HCEC 1CT (cell line): ENCODE results near the gene ATP6V0D1.
A peak's percentile ranks its signal among the peaks of the same experiment; 100 is the strongest.

Experiments used
- DNase-seq: peaks from one replicate; pipeline ENCODE4 v3.0.0-alpha.2; 2017

Gene ATP6V0D1

GRCh38 chr16:67460961-67461360, 20.0 kb downstream of the ATP6V0D1 start:
- DNase-seq = no peak

GRCh38 chr16:67460168-67460567, 20.8 kb downstream of the ATP6V0D1 start:
- DNase-seq = no peak

GRCh38 chr16:67459861-67460150, 21.2 kb downstream of the ATP6V0D1 start:
- no peak for DNase-seq

DNA sequence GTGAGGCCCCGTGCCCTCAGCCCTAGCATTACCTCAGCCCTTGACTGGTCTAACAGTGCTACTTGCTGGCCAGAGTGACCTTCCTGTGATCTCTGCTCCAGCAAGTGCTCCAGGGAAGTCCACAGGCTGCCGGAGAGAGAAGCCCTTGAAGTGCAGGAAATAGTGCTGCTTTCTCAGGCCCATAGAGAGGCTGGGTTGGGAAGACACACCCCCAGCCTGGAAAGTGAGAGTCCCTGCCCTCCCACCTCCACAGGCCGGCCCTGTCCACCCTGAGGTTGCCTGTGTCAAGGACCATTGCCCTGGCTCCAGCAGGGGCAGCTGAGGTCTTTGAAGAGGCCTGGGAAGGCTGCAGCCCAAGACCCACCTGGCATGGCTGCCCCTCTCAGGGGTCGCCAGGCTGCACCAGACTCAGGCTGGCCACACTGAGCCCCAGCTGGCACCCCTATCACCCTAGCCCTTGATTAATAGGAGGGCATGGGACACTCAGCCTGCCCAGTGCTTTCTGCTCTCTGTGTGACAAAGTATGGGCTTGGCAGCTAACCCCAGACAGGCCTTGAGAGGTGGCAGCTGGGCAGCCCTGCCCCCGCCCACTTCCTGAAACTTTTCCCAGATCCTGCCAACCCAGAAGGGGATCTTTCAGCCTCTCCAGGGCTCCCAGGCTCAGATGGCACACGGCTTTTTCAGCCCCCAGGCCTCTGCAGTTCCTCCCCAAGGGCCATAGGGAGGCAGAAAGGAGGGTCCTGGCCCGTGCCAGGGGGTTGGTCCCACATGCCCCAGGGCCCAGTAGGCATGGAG, 21.7 kb downstream of the ATP6V0D1 start:
- no peak for DNase-seq

DNA sequence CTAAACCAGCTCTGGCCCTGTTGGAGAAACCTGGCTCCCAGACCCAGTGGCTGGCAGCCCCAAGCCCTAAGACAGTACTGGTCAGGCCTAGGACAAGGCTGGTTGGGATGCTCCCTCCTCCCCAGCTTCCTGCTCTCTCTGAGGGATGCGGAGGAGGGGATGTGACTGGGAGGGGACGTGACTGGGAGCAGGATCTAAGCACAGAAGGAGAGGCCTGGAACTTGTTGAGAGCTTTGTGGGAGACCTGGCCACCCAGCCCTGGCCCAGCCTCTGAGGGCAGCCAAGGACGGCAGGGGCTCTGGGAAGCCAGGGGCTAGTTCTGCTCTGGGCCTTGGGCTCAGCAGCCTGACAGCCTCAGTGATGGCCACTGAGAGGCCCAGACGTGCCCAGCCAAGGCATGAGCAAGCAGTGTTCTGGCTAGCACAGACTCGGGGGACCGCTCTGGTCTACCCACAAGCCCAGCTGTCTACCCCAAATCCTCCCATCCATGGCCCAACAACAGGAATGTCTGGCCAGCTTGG, 22.8 kb downstream of the ATP6V0D1 start:
- no peak for DNase-seq

GRCh38 chr16:67457611-67458010, 23.3 kb downstream of the ATP6V0D1 start:
- no peak for DNase-seq

- DNase-seq = peak; percentile 29
Measured at GRCh38 chr16:67456391-67457081, 24.4 kb downstream of the ATP6V0D1 start.

DNA sequence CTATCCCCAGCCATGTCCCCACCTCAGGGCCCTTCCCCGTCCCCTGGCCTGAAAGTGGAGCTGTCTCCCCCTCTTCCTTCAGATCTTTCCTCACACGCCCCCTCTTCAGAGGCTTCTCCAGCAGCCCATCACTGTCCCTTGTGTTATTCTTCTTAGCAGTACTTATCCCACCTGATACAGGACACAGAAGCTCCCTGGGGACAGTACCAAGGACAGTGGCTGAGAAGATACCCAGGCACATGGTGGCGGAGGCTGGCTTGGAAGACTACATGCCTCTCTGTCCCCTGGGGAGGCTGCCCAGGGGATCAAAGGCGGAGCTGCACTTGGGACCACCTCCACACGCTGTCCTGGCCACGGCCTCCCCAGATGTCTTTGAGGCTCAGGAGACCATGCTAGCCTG, 26.1 kb downstream of the ATP6V0D1 start:
- no peak for DNase-seq

GRCh38 chr16:67454104-67454503, 26.9 kb downstream of the ATP6V0D1 start:
- no peak for DNase-seq

DNA sequence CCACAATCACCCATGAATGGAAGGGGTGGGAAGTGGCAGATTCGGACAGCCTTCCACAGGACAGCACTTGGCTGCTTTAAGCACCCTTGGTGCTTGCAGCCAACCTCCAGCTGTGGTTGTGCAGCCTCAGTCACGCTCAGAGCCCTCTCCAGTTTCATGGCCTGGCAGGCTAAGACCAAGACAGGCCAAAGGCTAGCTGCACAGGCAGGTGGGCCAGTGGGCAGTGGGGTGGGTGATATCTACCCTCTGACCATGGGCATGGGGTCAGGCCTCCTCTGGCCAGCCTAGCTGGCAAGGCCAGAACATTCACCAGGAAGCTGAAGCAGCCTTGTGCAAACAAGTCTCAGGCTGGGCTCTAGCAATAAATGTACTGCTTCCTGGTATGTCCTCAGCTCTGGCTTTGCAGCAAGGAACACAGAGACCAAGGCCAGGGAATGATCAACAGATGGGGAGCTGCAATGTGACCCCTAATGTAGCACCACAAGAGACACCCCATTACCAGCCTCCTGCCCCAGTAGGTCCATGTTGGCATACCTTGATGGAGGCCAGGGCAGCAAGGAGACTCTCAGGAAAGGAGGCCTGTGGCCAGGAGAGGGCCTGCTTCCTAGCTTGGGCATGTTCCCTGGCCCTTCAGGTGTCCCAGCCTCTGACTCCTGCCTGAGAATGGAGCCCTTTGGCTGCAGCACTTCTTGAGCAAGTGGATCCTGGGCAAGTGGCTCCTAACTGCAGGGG, 29.1 kb downstream of the ATP6V0D1 start:
- no peak for DNase-seq

GRCh38 chr16:67451061-67451703, 29.8 kb downstream of the ATP6V0D1 start:
- no peak for DNase-seq

DNA sequence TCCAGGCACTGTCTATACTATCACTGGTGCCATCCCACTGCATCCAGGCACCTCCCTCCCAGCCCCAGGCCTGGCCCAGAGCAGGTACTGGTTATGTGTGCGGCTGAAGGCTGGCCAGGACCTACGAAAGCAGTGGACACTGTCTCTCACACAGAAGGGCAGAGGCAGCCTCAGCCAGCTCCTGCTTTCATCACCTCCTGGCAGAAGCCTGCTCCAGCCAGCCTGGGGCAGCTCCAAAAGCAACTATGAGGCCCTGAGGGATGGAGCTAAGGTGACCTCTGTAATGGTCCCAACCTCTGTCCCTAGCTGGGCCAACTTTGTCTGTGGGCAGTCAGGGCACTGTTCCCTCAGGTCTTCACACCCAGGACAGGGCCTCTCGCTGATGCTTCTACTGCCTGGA, 31.2 kb downstream of the ATP6V0D1 start:
- DNase-seq = no peak

DNA sequence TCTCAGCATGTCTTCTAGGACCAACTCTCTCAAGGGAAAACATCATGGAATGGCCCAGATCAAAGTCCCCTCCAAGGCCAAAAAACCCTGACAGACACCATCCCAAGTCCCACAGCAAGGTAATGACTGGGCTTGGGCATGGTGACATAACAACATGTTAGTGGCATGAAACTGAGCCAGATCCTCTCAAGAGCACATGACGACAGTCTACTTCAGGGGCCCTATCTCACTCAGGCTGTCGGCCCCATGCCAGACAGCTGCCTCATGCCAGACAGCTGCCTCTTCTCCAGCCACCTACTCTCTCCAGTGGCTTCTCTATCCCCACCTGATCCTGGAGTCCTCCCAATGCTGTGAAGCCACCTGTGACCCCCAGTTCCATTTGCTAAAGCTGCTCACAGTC, 31.6 kb downstream of the ATP6V0D1 start:
- no peak for DNase-seq

DNA sequence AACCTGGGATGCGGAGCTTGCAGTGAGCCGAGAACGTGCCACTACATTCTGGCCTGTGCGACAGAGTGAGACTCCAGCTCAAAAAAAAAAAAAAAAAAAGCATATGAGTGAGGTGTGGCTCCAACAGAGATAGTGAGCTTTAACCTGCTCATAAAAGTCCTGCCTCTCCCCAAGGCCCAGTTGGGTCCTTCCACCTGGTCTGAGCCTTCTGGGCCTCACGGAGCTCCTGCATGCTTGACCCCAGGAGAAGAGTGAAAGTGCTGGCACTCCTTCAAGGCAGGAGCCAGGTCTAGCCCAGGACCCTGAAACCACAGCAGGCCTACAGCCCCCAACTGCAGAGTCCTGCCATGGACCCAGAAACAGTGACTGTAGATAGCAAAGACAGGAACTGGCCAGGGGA, 32.4 kb downstream of the ATP6V0D1 start:
- DNase-seq = no peak

GRCh38 chr16:67447508-67448076, 33.4 kb downstream of the ATP6V0D1 start:
- peak; percentile 55 for DNase-seq

DNA sequence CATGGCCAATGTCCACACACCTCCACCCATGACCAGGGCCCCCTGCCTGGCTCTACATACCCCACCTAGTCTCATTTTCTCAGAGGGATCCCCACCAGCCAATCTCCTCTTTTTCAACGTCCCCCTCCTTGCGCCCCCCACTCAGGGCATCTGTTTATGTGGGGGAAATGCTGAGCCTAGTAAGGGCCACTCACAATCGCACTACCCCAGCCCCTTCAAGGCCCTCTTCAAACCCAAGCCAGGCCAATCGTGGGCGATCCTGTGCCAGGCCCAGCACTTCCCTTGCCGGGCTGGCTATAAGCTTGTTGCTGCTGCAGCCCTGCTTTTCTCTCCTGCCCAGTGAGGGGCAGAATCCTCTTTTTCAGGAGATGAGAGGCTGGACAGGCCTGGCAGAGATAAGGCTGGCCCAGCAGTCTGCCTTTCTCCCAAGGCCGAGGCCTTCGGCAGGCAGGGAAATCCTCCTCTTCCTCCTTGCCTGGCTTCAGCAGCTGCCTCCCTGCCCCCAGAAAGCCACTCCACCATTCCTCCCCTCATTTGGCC, 33.9 kb downstream of the ATP6V0D1 start:
- DNase-seq = no peak

DNA sequence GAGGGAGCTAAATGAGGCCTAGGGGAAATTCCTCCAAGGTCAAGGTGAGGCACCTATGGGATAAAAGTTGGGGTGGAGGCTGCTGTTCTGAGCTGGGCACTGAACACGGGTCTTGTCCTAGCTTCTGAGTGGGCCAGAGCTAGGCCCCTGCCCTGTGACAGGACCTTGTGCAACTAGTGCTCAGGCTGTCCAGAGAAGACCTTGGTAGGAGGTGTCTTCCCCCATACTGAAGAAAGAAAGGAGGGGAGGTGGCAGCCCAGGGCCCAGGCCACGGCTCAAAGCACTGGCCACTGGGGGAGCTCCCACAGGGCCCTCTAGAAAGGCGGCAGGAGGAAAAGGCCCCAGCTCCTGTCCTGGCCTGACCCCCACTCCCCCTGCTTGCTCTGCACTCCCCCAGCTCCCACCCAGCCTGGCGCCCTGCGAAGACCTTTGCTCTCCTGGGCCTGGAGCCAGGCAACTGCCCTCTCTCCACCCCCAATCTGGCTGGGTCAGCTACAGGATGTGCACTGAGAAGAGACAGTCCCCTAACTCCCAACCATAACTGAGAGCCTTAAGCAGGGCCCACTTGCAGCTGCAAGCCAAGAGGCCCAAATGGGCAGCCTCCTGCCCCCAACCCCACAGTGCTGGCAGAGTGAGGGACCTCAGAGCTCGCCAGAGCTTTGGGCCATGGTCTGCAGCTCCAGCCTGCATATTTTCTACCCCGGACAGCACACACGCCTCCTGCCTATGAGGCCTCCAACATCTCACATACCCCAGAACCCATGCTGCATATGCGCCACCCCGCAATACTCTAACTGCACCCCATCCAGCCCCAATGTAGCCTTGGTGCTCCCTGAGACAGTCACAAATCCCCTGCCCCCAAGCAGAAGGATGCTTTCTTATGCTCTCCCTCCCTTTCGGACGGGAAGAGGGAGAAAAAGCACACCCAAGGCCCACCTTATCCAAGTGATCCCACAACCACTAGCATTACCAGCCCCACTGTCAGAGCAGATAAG, 34.7 kb downstream of the ATP6V0D1 start:
- DNase-seq = no peak

DNA sequence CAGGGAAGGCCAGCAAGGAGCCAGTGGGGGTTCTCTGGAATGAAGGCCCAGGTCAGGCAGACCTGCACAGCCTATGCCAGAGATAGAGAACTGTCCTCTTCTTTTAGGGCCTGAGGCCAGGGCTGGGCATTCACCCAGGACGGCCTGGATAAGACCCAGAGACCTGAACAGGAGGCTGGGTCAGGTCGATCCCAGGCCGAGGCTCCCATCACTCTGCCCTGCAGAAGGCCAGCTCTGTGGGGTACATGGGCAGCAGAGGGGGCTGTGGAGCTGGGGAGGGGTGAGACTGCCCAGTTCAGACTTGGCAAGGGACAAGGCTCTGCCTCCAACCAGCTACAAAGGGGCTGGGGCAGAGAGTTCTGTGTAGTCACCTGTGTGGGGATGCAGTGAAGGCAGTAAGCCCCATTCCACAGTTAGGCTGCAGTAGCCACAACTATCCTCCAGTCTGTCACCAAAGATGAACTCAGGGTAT, 35.5 kb downstream of the ATP6V0D1 start:
- no peak for DNase-seq

- DNase-seq = no peak
Measured at GRCh38 chr16:67445126-67445426, 35.9 kb downstream of the ATP6V0D1 start.

GRCh38 chr16:67444259-67445125, 36.5 kb downstream of the ATP6V0D1 start:
- no peak for DNase-seq
